ENCODE measurements around the gene POLR3E.

Gene POLR3E

DNA sequence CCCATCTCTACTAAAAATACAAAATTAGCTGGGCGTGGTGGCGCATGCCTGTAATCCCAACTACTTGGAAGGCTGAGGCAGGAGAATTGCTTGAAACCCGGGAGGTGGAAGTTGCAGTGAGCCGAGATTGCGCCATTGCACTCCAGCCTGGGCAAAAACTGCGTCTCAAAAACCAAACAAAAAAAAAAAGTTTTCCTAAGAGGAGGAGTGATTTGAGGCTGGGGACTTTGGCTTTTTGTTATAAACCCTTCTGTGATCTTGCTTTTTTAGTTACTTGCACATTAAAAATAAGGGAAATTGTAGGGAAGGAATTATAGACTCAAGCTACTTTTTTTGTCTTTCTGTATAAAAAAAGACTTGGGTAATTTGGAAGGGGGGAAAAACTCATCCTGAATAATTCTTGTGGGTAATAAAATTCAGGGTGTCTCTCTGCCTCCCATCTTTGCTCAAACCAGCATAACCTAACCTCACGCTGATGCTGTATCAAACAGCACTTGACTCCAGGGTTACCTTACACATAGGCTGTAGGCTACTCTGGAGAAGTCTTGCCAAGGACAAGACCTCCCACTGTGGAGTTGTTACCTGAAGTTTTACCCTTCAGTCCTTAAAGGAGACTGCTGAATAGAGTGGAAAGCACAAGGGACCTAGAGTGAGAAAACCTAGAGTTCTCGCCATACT lies 78.9 kb downstream of the POLR3E start:
- no peak for TF ChIP-seq ZC3H10 (CRISPR knock-in tag; IDR thresholded peaks at IDR 0.05)
- TF ChIP-seq, protein P1, sequence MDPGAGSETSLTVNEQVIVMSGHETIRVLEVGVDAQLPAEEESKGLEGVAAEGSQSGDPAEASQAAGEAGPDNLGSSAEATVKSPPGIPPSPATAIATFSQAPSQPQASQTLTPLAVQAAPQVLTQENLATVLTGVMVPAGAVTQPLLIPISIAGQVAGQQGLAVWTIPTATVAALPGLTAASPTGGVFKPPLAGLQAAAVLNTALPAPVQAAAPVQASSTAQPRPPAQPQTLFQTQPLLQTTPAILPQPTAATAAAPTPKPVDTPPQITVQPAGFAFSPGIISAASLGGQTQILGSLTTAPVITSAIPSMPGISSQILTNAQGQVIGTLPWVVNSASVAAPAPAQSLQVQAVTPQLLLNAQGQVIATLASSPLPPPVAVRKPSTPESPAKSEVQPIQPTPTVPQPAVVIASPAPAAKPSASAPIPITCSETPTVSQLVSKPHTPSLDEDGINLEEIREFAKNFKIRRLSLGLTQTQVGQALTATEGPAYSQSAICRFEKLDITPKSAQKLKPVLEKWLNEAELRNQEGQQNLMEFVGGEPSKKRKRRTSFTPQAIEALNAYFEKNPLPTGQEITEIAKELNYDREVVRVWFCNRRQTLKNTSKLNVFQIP (CRISPR knock-in tag; IDR thresholded peaks at IDR 0.05; ENCODE audit: borderline replicate concordance, low read depth): no peak
- TF ChIP-seq ZNF70 (CRISPR knock-in tag; IDR thresholded peaks at IDR 0.05): no peak
- no peak for TF ChIP-seq PPARA (CRISPR knock-in tag; IDR thresholded peaks at IDR 0.05; ENCODE audit: borderline replicate concordance)
- no peak for TF ChIP-seq RARB (CRISPR knock-in tag; IDR thresholded peaks at IDR 0.05)
- TF ChIP-seq TOX (CRISPR knock-in tag; IDR thresholded peaks at IDR 0.05; ENCODE audit: borderline replicate concordance): no peak
- TF ChIP-seq, protein P2, sequence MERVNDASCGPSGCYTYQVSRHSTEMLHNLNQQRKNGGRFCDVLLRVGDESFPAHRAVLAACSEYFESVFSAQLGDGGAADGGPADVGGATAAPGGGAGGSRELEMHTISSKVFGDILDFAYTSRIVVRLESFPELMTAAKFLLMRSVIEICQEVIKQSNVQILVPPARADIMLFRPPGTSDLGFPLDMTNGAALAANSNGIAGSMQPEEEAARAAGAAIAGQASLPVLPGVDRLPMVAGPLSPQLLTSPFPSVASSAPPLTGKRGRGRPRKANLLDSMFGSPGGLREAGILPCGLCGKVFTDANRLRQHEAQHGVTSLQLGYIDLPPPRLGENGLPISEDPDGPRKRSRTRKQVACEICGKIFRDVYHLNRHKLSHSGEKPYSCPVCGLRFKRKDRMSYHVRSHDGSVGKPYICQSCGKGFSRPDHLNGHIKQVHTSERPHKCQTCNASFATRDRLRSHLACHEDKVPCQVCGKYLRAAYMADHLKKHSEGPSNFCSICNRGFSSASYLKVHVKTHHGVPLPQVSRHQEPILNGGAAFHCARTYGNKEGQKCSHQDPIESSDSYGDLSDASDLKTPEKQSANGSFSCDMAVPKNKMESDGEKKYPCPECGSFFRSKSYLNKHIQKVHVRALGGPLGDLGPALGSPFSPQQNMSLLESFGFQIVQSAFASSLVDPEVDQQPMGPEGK (CRISPR knock-in tag; IDR thresholded peaks at IDR 0.05; ENCODE audit: borderline replicate concordance): no peak
- no peak for ATAC-seq

DNA sequence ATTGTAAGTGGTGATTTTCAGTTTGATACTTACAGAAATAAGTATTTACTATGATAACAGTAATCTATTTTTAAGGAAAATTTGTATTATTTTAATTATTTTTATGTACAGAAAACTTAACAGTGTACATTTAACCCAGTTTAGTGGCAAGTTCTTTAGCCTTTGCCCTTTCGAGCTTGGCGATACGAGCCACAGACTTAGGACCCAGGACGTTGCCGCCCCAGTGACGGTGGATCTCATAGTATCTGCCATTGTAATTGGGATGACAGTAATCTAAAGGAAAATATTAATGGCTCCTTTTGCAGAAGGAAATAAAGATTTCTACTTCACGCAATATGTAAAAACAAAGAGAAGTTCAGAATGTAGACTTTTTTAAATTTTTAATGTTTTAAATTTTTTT lies 82.4 kb downstream of the POLR3E start:
- TF ChIP-seq BACH2 (CRISPR knock-in tag; IDR thresholded peaks at IDR 0.05; ENCODE audit: borderline replicate concordance) (no peak), TOX (CRISPR knock-in tag; IDR thresholded peaks at IDR 0.05; ENCODE audit: borderline replicate concordance) (no peak), ISL1 (CRISPR knock-in tag; IDR thresholded peaks at IDR 0.05) (no peak), RARB (CRISPR knock-in tag; IDR thresholded peaks at IDR 0.05) (no peak), ZNF8 (CRISPR knock-in tag; IDR thresholded peaks at IDR 0.05) (no peak), PPARA (CRISPR knock-in tag; IDR thresholded peaks at IDR 0.05; ENCODE audit: borderline replicate concordance) (no peak), ZNF70 (CRISPR knock-in tag; IDR thresholded peaks at IDR 0.05) (no peak)
- TF ChIP-seq, protein P1 (CRISPR knock-in tag; IDR thresholded peaks at IDR 0.05; ENCODE audit: borderline replicate concordance, low read depth): no peak
- no peak for ATAC-seq

DNA sequence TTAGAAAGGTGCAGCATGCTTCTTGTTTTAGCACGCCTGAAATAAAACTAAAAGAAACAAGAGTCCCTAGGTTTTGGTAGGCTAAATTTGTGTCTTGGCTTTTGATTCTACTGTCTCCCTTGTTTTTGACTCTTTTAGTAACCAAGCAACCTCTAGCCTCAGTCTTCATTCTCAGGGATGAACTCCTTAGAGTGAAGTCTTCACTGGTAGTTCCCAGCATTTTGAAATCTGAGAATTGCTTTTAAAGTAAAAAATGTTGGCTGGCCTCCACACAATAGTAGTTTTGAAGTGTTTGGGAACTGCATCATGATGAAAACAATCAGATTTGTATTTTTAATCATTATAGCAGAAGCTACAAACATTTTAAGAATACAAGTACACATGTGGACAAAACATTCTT lies 83.3 kb downstream of the POLR3E start:
- ATAC-seq: peak; percentile 79
- TF ChIP-seq ZFP3 (CRISPR knock-in tag; IDR thresholded peaks at IDR 0.05): no peak
- TF ChIP-seq ZFP30 (CRISPR knock-in tag; IDR thresholded peaks at IDR 0.05): no peak
- TF ChIP-seq TCF4 (CRISPR knock-in tag; IDR thresholded peaks at IDR 0.05; ENCODE audit: borderline replicate concordance): no peak
- TF ChIP-seq TOX (CRISPR knock-in tag; IDR thresholded peaks at IDR 0.05; ENCODE audit: borderline replicate concordance): no peak
- TF ChIP-seq ARNTL (CRISPR knock-in tag; IDR thresholded peaks at IDR 0.05; ENCODE audit: borderline replicate concordance, low read depth): no peak
- TF ChIP-seq ZNF8 (CRISPR knock-in tag; IDR thresholded peaks at IDR 0.05): no peak
- TF ChIP-seq, protein P1 (CRISPR knock-in tag; IDR thresholded peaks at IDR 0.05; ENCODE audit: borderline replicate concordance, low read depth): no peak
- TF ChIP-seq ZC3H10 (CRISPR knock-in tag; IDR thresholded peaks at IDR 0.05): no peak
- no peak for TF ChIP-seq ISL1 (CRISPR knock-in tag; IDR thresholded peaks at IDR 0.05)
- no peak for TF ChIP-seq ZNF565 (CRISPR knock-in tag; conservative IDR thresholded peaks at IDR 0.05; ENCODE audit: low read depth)
- TF ChIP-seq GLIS3 (CRISPR knock-in tag; IDR thresholded peaks at IDR 0.05): no peak
- TF ChIP-seq, protein P3, sequence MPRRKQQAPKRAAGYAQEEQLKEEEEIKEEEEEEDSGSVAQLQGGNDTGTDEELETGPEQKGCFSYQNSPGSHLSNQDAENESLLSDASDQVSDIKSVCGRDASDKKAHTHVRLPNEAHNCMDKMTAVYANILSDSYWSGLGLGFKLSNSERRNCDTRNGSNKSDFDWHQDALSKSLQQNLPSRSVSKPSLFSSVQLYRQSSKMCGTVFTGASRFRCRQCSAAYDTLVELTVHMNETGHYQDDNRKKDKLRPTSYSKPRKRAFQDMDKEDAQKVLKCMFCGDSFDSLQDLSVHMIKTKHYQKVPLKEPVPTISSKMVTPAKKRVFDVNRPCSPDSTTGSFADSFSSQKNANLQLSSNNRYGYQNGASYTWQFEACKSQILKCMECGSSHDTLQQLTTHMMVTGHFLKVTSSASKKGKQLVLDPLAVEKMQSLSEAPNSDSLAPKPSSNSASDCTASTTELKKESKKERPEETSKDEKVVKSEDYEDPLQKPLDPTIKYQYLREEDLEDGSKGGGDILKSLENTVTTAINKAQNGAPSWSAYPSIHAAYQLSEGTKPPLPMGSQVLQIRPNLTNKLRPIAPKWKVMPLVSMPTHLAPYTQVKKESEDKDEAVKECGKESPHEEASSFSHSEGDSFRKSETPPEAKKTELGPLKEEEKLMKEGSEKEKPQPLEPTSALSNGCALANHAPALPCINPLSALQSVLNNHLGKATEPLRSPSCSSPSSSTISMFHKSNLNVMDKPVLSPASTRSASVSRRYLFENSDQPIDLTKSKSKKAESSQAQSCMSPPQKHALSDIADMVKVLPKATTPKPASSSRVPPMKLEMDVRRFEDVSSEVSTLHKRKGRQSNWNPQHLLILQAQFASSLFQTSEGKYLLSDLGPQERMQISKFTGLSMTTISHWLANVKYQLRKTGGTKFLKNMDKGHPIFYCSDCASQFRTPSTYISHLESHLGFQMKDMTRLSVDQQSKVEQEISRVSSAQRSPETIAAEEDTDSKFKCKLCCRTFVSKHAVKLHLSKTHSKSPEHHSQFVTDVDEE (CRISPR knock-in tag; IDR thresholded peaks at IDR 0.05): no peak
- TF ChIP-seq, protein P2 (CRISPR knock-in tag; IDR thresholded peaks at IDR 0.05; ENCODE audit: borderline replicate concordance): no peak
- TF ChIP-seq, protein P4, sequence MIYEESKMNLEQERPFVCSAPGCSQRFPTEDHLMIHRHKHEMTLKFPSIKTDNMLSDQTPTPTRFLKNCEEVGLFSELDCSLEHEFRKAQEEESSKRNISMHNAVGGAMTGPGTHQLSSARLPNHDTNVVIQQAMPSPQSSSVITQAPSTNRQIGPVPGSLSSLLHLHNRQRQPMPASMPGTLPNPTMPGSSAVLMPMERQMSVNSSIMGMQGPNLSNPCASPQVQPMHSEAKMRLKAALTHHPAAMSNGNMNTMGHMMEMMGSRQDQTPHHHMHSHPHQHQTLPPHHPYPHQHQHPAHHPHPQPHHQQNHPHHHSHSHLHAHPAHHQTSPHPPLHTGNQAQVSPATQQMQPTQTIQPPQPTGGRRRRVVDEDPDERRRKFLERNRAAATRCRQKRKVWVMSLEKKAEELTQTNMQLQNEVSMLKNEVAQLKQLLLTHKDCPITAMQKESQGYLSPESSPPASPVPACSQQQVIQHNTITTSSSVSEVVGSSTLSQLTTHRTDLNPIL (CRISPR knock-in tag; IDR thresholded peaks at IDR 0.05; ENCODE audit: low read depth): no peak
- TF ChIP-seq PPARA (CRISPR knock-in tag; IDR thresholded peaks at IDR 0.05; ENCODE audit: borderline replicate concordance): no peak
- TF ChIP-seq ESRRG (CRISPR knock-in tag; IDR thresholded peaks at IDR 0.05): no peak
- TF ChIP-seq, protein P5, sequence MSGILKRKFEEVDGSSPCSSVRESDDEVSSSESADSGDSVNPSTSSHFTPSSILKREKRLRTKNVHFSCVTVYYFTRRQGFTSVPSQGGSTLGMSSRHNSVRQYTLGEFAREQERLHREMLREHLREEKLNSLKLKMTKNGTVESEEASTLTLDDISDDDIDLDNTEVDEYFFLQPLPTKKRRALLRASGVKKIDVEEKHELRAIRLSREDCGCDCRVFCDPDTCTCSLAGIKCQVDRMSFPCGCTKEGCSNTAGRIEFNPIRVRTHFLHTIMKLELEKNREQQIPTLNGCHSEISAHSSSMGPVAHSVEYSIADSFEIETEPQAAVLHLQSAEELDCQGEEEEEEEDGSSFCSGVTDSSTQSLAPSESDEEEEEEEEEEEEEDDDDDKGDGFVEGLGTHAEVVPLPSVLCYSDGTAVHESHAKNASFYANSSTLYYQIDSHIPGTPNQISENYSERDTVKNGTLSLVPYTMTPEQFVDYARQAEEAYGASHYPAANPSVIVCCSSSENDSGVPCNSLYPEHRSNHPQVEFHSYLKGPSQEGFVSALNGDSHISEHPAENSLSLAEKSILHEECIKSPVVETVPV (CRISPR knock-in tag; IDR thresholded peaks at IDR 0.05): no peak
